Measurements from ENCODE around the gene NOS1AP. TPM values are rescaled to one million over a fixed set of nuclear protein-coding genes. Genes with fewer than 3 reads are reported as not detected.

The NOS1AP gene
- total and polyA plus RNA-seq, 2 donors (not counting 3 experiments of a cell fraction or from before 2014, with no cell fraction given), result 1.3 to 5.4 TPM

GRCh38 chr1:162397039-162397448 is 327.6 kb downstream of the NOS1AP start:
- FAIRE-seq (no peak), DNase-seq (ENCODE audit: low read depth, low spot score) (no peak)
- Histone ChIP-seq H4K20me1 (replicated peaks; ENCODE audit: control insufficient read depth, extremely low read depth, insufficient read depth, low read length) (no peaks in the 10 kb centered on the region), H3K4me3 (replicated peaks in 1 of 3; ENCODE audit: insufficient read depth in 1 of 3, low read depth in 1 of 3, low read length in 3 of 3) (no peak overlapping the region), H2AFZ (ENCODE audit: low read depth, low read length) (no peak overlapping the region), H3K27ac (ENCODE audit: insufficient read depth, low read depth, low read length) (no peak overlapping the region), H3K36me3 (ENCODE audit: control insufficient read depth in 2 of 2, extremely low read depth in 1 of 2, insufficient read depth in 2 of 2, low read length in 2 of 2) (no peaks in the 10 kb centered on the region), H3K4me2 (ENCODE audit: insufficient read depth, low read length) (no peak overlapping the region), H3K9me1 (replicated peaks; ENCODE audit: control insufficient read depth, extremely low read depth, insufficient read depth, low read length) (no peaks in the 10 kb centered on the region), H3K9ac (replicated peaks; ENCODE audit: extremely low read depth, insufficient read depth, low read length) (no peak overlapping the region), H3K4me1 (ENCODE audit: control insufficient read depth, extremely low read depth, insufficient read depth, low read length) (no peaks in the 10 kb centered on the region), H3K79me2 (ENCODE audit: control insufficient read depth, insufficient read depth, low read length) (no peaks in the 10 kb centered on the region), H3K27me3 (ENCODE audit: control insufficient read depth in 2 of 2, insufficient read depth in 2 of 2, low read length in 2 of 2) (peaks cover 5 to 13% of the 10 kb centered on the region in 2 experiments), H3K9me3 (replicated peaks; ENCODE audit: control insufficient read depth, insufficient read depth, low read length) (no peaks in the 10 kb centered on the region)
- TF ChIP-seq GATA2 (IDR thresholded peaks at IDR 0.05; ENCODE audit: insufficient read depth, insufficient read length, low read depth, low read length) (no peak), JUN (IDR thresholded peaks at IDR 0.05; ENCODE audit: borderline replicate concordance, insufficient read depth, insufficient read length, low read depth) (no peak), FOS (IDR thresholded peaks at IDR 0.05; ENCODE audit: borderline replicate concordance, insufficient read depth, low read length) (no peak), POLR2AphosphoS5 (IDR thresholded peaks at IDR 0.05; ENCODE audit: insufficient read depth, low read depth, low read length) (no peak), POLR2A (IDR thresholded peaks at IDR 0.05; ENCODE audit: low read depth, low read length) (no peak), EZH2 (IDR thresholded peaks at IDR 0.05; ENCODE audit: borderline replicate concordance, low read depth, low read length, severe bottlenecking) (no peak), MYC (IDR thresholded peaks at IDR 0.05; ENCODE audit: low read depth, low read length) (no peak)
- TF ChIP-seq, protein P1, sequence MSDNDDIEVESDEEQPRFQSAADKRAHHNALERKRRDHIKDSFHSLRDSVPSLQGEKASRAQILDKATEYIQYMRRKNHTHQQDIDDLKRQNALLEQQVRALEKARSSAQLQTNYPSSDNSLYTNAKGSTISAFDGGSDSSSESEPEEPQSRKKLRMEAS (IDR thresholded peaks at IDR 0.05; ENCODE audit: insufficient read depth, insufficient read length), result no peak
- TF ChIP-seq, protein P2, sequence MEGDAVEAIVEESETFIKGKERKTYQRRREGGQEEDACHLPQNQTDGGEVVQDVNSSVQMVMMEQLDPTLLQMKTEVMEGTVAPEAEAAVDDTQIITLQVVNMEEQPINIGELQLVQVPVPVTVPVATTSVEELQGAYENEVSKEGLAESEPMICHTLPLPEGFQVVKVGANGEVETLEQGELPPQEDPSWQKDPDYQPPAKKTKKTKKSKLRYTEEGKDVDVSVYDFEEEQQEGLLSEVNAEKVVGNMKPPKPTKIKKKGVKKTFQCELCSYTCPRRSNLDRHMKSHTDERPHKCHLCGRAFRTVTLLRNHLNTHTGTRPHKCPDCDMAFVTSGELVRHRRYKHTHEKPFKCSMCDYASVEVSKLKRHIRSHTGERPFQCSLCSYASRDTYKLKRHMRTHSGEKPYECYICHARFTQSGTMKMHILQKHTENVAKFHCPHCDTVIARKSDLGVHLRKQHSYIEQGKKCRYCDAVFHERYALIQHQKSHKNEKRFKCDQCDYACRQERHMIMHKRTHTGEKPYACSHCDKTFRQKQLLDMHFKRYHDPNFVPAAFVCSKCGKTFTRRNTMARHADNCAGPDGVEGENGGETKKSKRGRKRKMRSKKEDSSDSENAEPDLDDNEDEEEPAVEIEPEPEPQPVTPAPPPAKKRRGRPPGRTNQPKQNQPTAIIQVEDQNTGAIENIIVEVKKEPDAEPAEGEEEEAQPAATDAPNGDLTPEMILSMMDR (IDR thresholded peaks at IDR 0.05; ENCODE audit: extremely low read depth in 1 of 2, insufficient read depth in 1 of 2, low read depth in 1 of 2, low read length in 2 of 2), result no peak
- no TSS peak for BruUV-seq (replicated peaks)
- dilution Hi-C loops (cut with MboI; ENCODE audit: extremely low pct_ligation_motif_present, low sequenced_read_pairs) (no loop called here), intact Hi-C loops (cut with micrococcal nuclease) (no loop called here)
- ChIA-PET POLR2A (no interaction called here), CTCF (interaction anchor here (1.3 kb wide), 1 partner anchor 605 kb away, joined by 3 read pairs; no protein-coding TSS in a partner anchor)
